WERI-Rb-1 (cell line): ENCODE results near the gene HOGA1.

Experiments used
- DNase-seq: peaks from one replicate; pipeline ENCODE4 v3.0.0-alpha.2; 2020
- H3K27ac ChIP-seq: fragments of 250-450 bp; sonication (Bioruptor Pico); 2 replicates; pipeline ENCODE4 v1.5.1; 2020; ENCODE audit warnings: mild to moderate bottlenecking, moderate library complexity
- H3K27me3 ChIP-seq: fragments of 250-450 bp; sonication (Bioruptor Pico); 2 replicates; pipeline ENCODE4 v1.5.1; 2021; ENCODE audit warnings: mild to moderate bottlenecking, low read depth, moderate library complexity; ENCODE audit not compliant: insufficient read depth, severe bottlenecking
- H3K36me3 ChIP-seq: fragments of 250-450 bp; sonication (Bioruptor Pico); 2 replicates; pipeline ENCODE4 v1.5.1; 2020; ENCODE audit warnings: mild to moderate bottlenecking, moderate library complexity
- H3K4me3 ChIP-seq: 2 replicates; pipeline ENCODE4 v1.5.1; 2011; ENCODE audit warnings: low read depth, mild to moderate bottlenecking, control low read depth, low read length
- H3K9me3 ChIP-seq: fragments of 250-450 bp; sonication (Bioruptor Pico); 2 replicates; pipeline ENCODE4 v1.5.1; 2021; ENCODE audit warnings: mild to moderate bottlenecking, moderate library complexity; ENCODE audit not compliant: severe bottlenecking
- TF ChIP-seq, protein P1 (sequence below): IDR thresholded peaks from 2 replicates; pipeline ENCODE4 v1.5.1; 2011; ENCODE audit warnings: low read depth, mild to moderate bottlenecking, control low read depth, inconsistent platforms, low read length

The HOGA1 gene

GRCh38 chr10:97539523-97540200, 44.5 kb upstream of the HOGA1 start:
- no peak for DNase-seq
- Histone ChIP-seq H3K9me3 (no peaks in the 10 kb centered on the region), H3K36me3 (no peaks in the 10 kb centered on the region), H3K27me3 (no peaks in the 10 kb centered on the region), H3K27ac (no peak overlapping the region), H3K4me3 (no peak overlapping the region)
- TF ChIP-seq, protein P1, sequence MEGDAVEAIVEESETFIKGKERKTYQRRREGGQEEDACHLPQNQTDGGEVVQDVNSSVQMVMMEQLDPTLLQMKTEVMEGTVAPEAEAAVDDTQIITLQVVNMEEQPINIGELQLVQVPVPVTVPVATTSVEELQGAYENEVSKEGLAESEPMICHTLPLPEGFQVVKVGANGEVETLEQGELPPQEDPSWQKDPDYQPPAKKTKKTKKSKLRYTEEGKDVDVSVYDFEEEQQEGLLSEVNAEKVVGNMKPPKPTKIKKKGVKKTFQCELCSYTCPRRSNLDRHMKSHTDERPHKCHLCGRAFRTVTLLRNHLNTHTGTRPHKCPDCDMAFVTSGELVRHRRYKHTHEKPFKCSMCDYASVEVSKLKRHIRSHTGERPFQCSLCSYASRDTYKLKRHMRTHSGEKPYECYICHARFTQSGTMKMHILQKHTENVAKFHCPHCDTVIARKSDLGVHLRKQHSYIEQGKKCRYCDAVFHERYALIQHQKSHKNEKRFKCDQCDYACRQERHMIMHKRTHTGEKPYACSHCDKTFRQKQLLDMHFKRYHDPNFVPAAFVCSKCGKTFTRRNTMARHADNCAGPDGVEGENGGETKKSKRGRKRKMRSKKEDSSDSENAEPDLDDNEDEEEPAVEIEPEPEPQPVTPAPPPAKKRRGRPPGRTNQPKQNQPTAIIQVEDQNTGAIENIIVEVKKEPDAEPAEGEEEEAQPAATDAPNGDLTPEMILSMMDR, result no peak

GRCh38 chr10:97540669-97541500, 43.3 kb upstream of the HOGA1 start:
- Histone ChIP-seq H3K27ac (no peak overlapping the region), H3K4me3 (no peak overlapping the region), H3K27me3 (no peaks in the 10 kb centered on the region), H3K36me3 (no peaks in the 10 kb centered on the region), H3K9me3 (no peaks in the 10 kb centered on the region)
- peak; percentile 40 for DNase-seq
- TF ChIP-seq, protein P1, result peak; percentile 58

DNA sequence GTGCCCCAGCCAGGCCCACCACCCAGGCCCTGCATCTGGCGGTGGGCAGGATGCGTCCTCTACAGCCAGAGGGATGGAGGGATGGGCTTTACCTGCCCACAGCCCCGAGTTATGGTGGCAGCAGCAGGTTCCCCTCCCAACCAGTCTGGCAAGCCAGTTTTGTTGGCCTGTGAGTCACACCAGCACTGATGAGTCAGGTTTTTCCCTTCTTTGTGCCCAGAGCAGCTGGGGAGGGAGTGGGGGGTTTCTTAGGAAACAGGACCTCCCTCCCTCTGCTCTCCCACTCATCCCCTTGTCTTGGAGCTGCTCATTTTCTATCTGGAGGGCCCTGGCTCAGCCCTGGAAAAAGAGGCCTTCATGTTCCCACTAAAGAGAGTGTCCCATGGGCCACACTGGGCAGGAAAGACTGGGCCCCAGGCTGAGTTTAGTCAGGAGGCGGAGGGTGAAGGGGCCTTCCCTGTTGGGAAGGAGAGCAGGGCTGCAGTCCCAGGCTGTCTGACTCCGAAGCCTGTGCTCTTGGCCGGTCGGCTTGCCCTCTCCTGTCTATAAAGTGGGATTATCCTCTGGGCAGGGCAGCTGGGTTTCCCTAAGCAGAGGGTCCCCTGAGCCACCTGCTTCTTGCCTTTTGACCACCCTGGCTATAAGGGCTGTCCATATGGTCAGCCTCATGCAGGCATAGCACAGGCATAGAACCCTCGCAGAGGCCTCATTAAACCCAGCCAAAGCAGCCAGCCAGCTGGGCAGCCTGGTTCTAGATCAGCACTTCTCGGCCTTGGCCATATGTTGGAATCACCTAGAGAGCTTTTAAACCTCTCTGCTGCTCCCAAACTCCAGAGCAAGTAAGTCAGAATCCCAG, 41.8 kb upstream of the HOGA1 start:
- TF ChIP-seq, protein P1, result no peak
- Histone ChIP-seq H3K27ac (peak overlapping the region; percentile 83), H3K36me3 (no peaks in the 10 kb centered on the region), H3K27me3 (no peaks in the 10 kb centered on the region), H3K9me3 (no peaks in the 10 kb centered on the region), H3K4me3 (no peak overlapping the region)
- DNase-seq, result peak; percentile 83

DNA sequence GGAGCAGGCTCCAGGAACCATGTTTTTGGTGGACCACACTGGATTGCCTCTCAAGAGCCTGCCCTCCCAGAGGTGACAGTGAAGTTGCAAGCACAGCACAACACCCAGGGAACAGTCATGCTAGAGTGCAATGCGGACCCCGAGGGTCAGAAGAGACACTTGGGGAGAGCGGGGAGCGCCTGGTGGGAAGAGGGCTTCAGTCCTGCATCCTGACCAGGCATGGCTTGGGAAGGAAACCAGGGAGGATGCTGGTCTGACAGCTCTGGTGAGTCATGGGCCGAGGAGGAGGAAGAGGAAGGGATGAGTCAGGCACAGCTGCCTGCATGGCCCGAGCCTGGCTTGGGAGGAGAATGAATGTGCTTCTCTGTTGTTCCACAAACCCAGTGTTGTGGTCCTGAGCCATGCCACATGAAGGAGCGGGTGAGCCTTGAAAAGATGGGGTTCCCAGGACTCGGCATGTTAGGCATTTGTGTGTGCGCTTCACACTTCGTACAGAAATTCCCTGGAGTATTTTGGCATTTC, 41.1 kb upstream of the HOGA1 start:
- no peak for DNase-seq
- H3K27ac ChIP-seq, result peak overlapping the region; percentile 83

More for the DNA sequence above, 41.1 kb upstream of the HOGA1 start:
- Histone ChIP-seq H3K9me3 (no peaks in the 10 kb centered on the region), H3K36me3 (no peaks in the 10 kb centered on the region), H3K27me3 (no peaks in the 10 kb centered on the region), H3K4me3 (no peak overlapping the region)
- TF ChIP-seq, protein P1, result no peak
